Measurements from ENCODE around the gene RIPK4. TPM values are rescaled to one million over a fixed set of nuclear protein-coding genes. Genes with fewer than 3 reads are reported as not detected.
A peak's percentile ranks its signal among the peaks of the same experiment; 100 is the strongest.

RIPK4 gene
- total and polyA plus RNA-seq, 8 donors, result 8.7 to 37.6 (median 21.2) TPM

DNA sequence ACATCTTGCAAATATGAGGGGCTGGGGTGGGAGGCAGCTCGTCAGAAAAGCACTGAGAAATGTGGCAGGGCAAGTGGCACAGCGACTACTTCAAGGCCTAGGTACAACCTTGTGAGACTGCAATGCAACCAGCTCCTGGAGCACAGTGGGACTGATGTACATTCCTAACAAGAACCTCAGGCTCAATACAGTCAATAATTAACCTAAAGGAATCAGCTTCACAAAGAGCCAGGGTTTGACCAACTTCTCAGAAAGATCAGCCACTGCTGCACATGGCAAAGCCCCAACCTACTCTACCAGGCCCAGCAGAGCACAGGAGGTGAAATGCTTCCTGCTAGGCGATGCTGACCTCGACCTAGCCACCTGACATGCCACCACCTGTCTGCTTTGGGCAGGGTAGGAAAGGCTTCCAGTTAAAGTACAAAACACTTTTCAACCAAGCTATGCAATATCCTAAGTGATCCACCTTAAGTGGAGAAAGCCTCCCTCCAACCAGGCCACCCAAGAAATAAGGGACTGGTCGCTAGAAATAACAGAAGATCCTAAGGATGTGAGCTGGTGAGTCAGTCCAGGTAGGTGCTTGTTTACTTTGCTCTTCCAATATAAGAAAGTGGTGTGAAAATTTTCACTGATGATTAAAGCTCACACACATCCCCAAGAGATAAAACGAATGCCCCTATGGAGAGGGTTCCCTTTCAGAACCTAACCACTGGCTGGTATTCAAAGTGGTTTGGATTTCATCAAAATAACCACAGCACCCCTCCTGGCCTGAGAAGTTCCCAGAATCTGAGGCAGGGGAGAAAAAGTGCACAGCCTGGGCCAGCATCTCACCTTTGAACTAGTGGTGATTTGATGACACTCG lies 2.1 kb downstream of the RIPK4 start:
- peak; percentile 57 to 75 for DNase-seq
- peak overlapping the region; percentile 51 to 65 (median 53) for H3K4me3 ChIP-seq
- peak overlapping the region; percentile 76 to 95 (median 92) for H3K27ac ChIP-seq
- H3K9me3 ChIP-seq, result no peaks in the 10 kb centered on the region
- WGBS, 5 donors, result 28 to 51% (median 41%) methylated on average over 7 of the region's 7 CpGs
- H3K27me3 ChIP-seq, result peaks cover 7 to 97% (median 47%) of the 10 kb centered on the region in 3 donors
- H3K36me3 ChIP-seq, result no peaks in the 10 kb centered on the region
- peaks cover 52 to 86% (median 72%) of the 10 kb centered on the region in 4 donors for H3K4me1 ChIP-seq
- no peak for TF ChIP-seq POLR2A (IDR thresholded peaks at IDR 0.05)
- peak in 2 of 3 donors; percentile 36 to 75 for TF ChIP-seq POLR2AphosphoS5 (IDR thresholded peaks at IDR 0.05)
- TF ChIP-seq, protein P1, sequence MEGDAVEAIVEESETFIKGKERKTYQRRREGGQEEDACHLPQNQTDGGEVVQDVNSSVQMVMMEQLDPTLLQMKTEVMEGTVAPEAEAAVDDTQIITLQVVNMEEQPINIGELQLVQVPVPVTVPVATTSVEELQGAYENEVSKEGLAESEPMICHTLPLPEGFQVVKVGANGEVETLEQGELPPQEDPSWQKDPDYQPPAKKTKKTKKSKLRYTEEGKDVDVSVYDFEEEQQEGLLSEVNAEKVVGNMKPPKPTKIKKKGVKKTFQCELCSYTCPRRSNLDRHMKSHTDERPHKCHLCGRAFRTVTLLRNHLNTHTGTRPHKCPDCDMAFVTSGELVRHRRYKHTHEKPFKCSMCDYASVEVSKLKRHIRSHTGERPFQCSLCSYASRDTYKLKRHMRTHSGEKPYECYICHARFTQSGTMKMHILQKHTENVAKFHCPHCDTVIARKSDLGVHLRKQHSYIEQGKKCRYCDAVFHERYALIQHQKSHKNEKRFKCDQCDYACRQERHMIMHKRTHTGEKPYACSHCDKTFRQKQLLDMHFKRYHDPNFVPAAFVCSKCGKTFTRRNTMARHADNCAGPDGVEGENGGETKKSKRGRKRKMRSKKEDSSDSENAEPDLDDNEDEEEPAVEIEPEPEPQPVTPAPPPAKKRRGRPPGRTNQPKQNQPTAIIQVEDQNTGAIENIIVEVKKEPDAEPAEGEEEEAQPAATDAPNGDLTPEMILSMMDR (IDR thresholded peaks at IDR 0.05), result no peak
- TF ChIP-seq EP300 (IDR thresholded peaks at IDR 0.05), result no peak
- intact Hi-C loops (cut with DNase I; ENCODE audit: low total_unique reads), result no loop called here

DNA sequence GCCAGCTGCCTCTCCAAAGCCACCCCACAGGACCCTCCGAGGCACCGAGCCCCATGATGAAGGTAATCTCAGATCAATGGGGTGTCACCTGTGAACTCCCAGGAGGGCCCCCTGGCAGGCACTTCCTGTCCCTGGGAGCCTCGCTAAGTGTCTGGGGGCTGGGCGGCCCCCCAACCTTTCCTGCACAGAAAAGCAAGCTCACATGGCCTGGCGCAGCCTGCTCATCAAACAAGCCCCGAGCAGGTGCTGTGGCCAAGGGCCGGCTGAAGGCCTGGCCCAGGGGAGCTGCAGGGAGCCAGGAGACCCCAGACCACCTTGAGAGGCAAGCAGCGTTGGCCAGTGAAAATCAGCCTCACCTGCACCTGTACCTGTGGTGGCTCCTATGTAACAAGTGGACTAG lies 2.9 kb downstream of the RIPK4 start:
- H3K9me3 ChIP-seq, result no peaks in the 10 kb centered on the region
- 23 to 45% (median 43%) methylated on average over 4 to 8 of the region's 8 CpGs for WGBS, 5 donors
- H3K36me3 ChIP-seq, result no peaks in the 10 kb centered on the region
- intact Hi-C loops (cut with DNase I; ENCODE audit: low total_unique reads), result no loop called here
- DNase-seq, result no peak
- no peak for TF ChIP-seq POLR2AphosphoS5 (IDR thresholded peaks at IDR 0.05)
- TF ChIP-seq EP300 (IDR thresholded peaks at IDR 0.05), result no peak
- TF ChIP-seq, protein P1 (IDR thresholded peaks at IDR 0.05), result no peak
- TF ChIP-seq POLR2A (IDR thresholded peaks at IDR 0.05), result no peak
- peak overlapping the region; percentile 76 to 95 (median 92) for H3K27ac ChIP-seq
- H3K4me1 ChIP-seq, result peaks cover 60 to 88% (median 71%) of the 10 kb centered on the region in 4 donors
- H3K27me3 ChIP-seq, result peaks cover 7 to 96% (median 42%) of the 10 kb centered on the region in 3 donors
- peak overlapping the region in 3 of 4 donors; percentile 12 to 51 (median 51) for H3K4me3 ChIP-seq

DNA sequence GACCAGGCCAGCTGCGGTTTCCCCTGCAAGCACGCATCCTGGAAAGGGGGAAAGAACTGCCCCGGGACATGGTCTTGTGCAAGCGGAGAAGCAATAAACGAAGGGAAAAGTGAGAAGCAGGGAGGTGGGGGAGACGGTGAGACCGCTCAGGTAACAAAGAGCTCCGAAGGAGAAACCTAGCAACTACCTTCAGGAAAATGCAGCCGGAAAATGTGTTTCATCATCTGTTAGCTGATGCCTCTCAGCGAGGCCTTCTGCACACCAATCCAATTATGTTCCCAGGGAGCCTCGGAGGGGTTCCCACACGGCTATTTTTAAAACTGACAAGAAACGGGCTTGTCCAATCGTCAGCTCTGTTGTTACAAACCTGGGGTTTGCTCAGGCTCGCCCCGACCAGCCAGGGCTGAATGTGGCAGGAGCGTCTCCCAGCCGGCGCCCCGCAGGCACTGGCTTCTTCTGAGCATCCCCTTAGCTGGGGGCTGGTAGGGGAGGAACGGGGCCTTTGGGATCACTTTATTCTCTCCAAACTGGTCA lies 3.4 kb downstream of the RIPK4 start:
- TF ChIP-seq, protein P1 (IDR thresholded peaks at IDR 0.05), result no peak
- TF ChIP-seq POLR2AphosphoS5 (IDR thresholded peaks at IDR 0.05) (no peak), POLR2A (IDR thresholded peaks at IDR 0.05) (no peak)
- peaks cover 7 to 96% (median 42%) of the 10 kb centered on the region in 3 donors for H3K27me3 ChIP-seq
- peaks cover 64 to 88% (median 72%) of the 10 kb centered on the region in 4 donors for H3K4me1 ChIP-seq
- peak overlapping the region; percentile 76 to 95 (median 92) for H3K27ac ChIP-seq
- peak overlapping the region in 3 of 4 donors; percentile 12 to 51 (median 20) for H3K4me3 ChIP-seq
- intact Hi-C loops (cut with DNase I; ENCODE audit: low total_unique reads), result no loop called here
- no peaks in the 10 kb centered on the region for H3K9me3 ChIP-seq
- 20 to 34% (median 23%) methylated on average over 20 to 21 of the region's 21 CpGs for WGBS, 5 donors
- no peaks in the 10 kb centered on the region for H3K36me3 ChIP-seq
- peak in 1 of 2 donors; percentile 59 for DNase-seq

DNA sequence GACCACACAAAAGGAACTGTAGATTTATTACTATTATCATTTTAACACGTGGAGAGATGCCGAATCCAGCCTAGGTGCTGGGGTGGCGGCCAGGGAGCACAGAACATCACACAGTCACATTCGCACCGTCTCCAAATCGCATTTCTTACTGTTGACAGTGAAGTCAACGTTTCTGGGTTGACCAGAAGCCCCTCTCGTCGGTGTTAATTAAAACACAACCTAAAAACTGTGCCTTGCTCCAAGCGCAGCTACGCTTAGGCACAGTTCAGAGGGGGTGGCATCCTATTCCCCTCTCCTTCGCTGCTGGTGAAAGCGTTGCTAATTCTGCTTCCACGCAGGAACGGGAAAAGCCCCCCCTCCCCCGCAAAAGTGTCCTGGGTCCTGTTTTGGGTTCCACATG lies 4.1 kb downstream of the RIPK4 start:
- intact Hi-C loops (cut with DNase I; ENCODE audit: low total_unique reads), result no loop called here
- TF ChIP-seq, protein P1 (IDR thresholded peaks at IDR 0.05), result no peak
- TF ChIP-seq EP300 (IDR thresholded peaks at IDR 0.05) (no peak), POLR2AphosphoS5 (IDR thresholded peaks at IDR 0.05) (no peak), POLR2A (IDR thresholded peaks at IDR 0.05) (no peak)
- Histone ChIP-seq H3K36me3 (no peaks in the 10 kb centered on the region), H3K9me3 (no peaks in the 10 kb centered on the region), H3K4me3 (peak overlapping the region in 1 of 4 donors; percentile 12), H3K4me1 (peaks cover 57 to 84% (median 67%) of the 10 kb centered on the region in 4 donors), H3K27ac (peak overlapping the region; percentile 44 to 95 (median 92)), H3K27me3 (peaks cover 7 to 89% (median 36%) of the 10 kb centered on the region in 3 donors)
- WGBS, 5 donors, result 20 to 41% (median 39%) methylated on average over 16 of the region's 16 CpGs
- DNase-seq, result no peak
